Gastrocnemius medialis (tissue), 4 donors: ENCODE results near the gene FBXW11.

ENCODE experiments used
- POLR2A ChIP-seq, 2 donors: fragments of 450-650 bp; IDR thresholded peaks; one replicate each; pipeline ENCODE4 v1.6.1; 2017; ENCODE audit warnings: antibody characterized with exemption in 2 of 2, mild to moderate bottlenecking in 2 of 2, moderate library complexity in 2 of 2
- TF ChIP-seq, protein P1 (sequence below), 5 experiments: fragments of 450-650 bp in 3 of 5; fragments of 200-600 bp in 2 of 5; sonication (generic) in 2 of 5; IDR thresholded peaks in 4 of 5; conservative IDR thresholded peaks in 1 of 5; 1 replicate in 4 of 5; 2 replicates in 1 of 5; pipeline ENCODE4 v1.5.1; 2016 to 2019; ENCODE audit warnings: antibody characterized with exemption in 5 of 5, mild to moderate bottlenecking in 3 of 5, moderate library complexity in 3 of 5

DNA sequence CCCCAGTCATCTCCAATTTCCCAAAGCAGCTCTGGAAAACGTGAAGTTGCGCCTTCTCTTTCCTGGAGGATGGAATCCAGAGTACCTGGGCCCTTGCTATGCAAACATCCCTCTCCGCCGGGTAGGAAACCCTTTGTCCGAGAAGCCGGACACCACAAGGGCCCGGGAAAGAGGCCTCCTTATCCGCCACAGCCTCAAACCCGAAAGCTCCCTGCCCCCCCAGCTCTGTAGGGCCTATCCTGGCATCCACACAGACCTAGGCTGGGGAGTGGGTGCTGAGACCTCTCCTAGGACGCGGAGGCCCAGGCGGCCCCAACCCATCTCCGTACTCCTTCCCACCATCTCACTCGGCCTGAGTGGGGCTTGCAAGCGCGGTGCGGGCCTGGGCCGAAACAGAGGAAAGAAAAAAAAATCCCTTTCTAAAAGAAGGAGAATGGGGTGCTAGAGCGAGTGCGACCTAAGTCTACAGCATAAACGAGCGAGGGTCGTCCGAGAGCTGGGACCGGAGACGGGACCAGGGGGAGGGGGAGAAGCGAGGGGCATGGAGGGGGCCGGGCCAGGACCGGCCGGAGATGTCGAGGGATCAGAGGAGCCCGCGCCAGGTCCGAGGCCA is 624 bp downstream of the FBXW11 start:
- TF ChIP-seq, protein P1, sequence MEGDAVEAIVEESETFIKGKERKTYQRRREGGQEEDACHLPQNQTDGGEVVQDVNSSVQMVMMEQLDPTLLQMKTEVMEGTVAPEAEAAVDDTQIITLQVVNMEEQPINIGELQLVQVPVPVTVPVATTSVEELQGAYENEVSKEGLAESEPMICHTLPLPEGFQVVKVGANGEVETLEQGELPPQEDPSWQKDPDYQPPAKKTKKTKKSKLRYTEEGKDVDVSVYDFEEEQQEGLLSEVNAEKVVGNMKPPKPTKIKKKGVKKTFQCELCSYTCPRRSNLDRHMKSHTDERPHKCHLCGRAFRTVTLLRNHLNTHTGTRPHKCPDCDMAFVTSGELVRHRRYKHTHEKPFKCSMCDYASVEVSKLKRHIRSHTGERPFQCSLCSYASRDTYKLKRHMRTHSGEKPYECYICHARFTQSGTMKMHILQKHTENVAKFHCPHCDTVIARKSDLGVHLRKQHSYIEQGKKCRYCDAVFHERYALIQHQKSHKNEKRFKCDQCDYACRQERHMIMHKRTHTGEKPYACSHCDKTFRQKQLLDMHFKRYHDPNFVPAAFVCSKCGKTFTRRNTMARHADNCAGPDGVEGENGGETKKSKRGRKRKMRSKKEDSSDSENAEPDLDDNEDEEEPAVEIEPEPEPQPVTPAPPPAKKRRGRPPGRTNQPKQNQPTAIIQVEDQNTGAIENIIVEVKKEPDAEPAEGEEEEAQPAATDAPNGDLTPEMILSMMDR (IDR thresholded peaks at IDR 0.05 in 4 of 5, conservative IDR thresholded peaks at IDR 0.05 in 1 of 5) = no peak
- no peak for TF ChIP-seq POLR2A (IDR thresholded peaks at IDR 0.05)
